Measurements from ENCODE around the gene KRTAP10-3. TPM values are rescaled to one million over a fixed set of nuclear protein-coding genes. Genes with fewer than 3 reads are reported as not detected.

The KRTAP10-3 gene
- total and polyA plus RNA-seq, 2 donors (not counting 3 experiments of a cell fraction or from before 2014, with no cell fraction given), result not detected

DNA sequence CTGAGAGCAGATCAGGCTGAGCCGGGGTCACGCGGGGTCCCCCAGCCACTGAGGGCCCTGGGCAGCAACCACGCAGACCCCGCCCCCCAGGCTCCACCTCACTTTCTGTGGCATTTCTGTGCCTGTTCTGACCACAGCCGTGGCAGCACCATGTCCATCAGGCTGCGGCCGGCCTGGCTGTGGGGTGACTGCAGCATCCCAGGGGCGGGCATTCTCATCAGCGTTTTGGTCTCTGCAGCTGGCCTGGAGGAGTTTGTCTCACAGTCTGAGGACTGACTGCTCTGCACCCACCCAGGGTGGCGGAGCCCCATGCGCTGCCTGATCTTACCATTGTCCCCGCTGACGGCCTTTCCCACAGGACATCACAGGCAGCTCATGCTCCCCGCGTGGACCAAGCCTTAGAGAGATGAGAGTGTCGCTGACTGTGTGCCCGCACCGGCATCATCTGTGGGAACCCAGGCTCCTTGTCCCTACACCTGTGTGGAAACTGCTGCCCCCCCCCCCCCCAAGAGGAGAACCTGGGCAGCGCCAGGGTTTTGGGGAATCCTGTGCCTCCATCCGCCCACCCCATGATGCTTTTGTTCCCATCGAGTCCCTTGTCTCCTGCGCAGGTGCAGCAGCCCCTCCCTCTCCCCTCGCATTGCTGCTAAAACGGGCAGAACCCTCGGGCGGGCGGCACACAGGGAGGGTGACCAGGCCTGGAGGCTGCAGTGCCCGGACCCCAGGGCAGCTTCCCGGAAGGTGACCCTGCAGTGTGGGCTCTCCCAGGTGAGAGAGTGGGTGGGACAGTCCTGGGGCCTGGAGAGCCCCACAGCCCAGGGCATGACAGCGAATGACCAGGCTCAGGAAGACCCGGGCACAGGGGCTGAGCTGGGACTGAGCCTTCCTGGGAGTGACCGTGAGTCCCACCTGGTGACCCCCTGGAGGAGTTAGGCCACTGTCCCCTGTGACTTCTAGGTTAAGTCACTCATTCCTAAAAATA is 20.4 kb downstream of the KRTAP10-3 start:
- ChIA-PET POLR2A (no interaction called here), CTCF (interaction anchor here (1.3 kb wide), 1 partner anchor 28 kb away, joined by 5 read pairs; no protein-coding TSS in a partner anchor)
- no TSS peak for BruUV-seq (replicated peaks)
- H3K9me3 ChIP-seq (replicated peaks; ENCODE audit: control insufficient read depth, insufficient read depth, low read length), result no peaks in the 10 kb centered on the region
- FAIRE-seq (no peak), DNase-seq (ENCODE audit: low read depth, low spot score) (no peak)
- H3K9ac ChIP-seq (replicated peaks; ENCODE audit: extremely low read depth, insufficient read depth, low read length), result no peak overlapping the region
- no peaks in the 10 kb centered on the region for H3K79me2 ChIP-seq (ENCODE audit: control insufficient read depth, insufficient read depth, low read length)
- no peaks in the 10 kb centered on the region for H3K9me1 ChIP-seq (replicated peaks; ENCODE audit: control insufficient read depth, extremely low read depth, insufficient read depth, low read length)
- H3K4me3 ChIP-seq (replicated peaks in 1 of 3; ENCODE audit: insufficient read depth in 1 of 3, low read depth in 1 of 3, low read length in 3 of 3), result no peak overlapping the region
- H3K4me2 ChIP-seq (ENCODE audit: insufficient read depth, low read length), result no peak overlapping the region
- no peaks in the 10 kb centered on the region for H3K4me1 ChIP-seq (ENCODE audit: control insufficient read depth, extremely low read depth, insufficient read depth, low read length)
- no peak overlapping the region for H2AFZ ChIP-seq (ENCODE audit: low read depth, low read length)
- peaks cover 0 to 10% of the 10 kb centered on the region in 2 experiments for H3K27me3 ChIP-seq (ENCODE audit: control insufficient read depth in 2 of 2, insufficient read depth in 2 of 2, low read length in 2 of 2)
- no peaks in the 10 kb centered on the region for H3K36me3 ChIP-seq (ENCODE audit: control insufficient read depth in 2 of 2, extremely low read depth in 1 of 2, insufficient read depth in 2 of 2, low read length in 2 of 2)
- no peak for TF ChIP-seq JUN (IDR thresholded peaks at IDR 0.05; ENCODE audit: borderline replicate concordance, insufficient read depth, insufficient read length, low read depth)
- no peak for TF ChIP-seq FOS (IDR thresholded peaks at IDR 0.05; ENCODE audit: borderline replicate concordance, insufficient read depth, low read length)
- no peak for TF ChIP-seq GATA2 (IDR thresholded peaks at IDR 0.05; ENCODE audit: insufficient read depth, insufficient read length, low read depth, low read length)
- TF ChIP-seq MYC (IDR thresholded peaks at IDR 0.05; ENCODE audit: low read depth, low read length), result no peak
- TF ChIP-seq POLR2A (IDR thresholded peaks at IDR 0.05; ENCODE audit: low read depth, low read length), result no peak
- intact Hi-C loops (cut with micrococcal nuclease), result no loop called here
- dilution Hi-C loops (cut with MboI; ENCODE audit: extremely low pct_ligation_motif_present, low sequenced_read_pairs), result no loop called here
- H3K27ac ChIP-seq (ENCODE audit: insufficient read depth, low read depth, low read length), result no peak overlapping the region
- H4K20me1 ChIP-seq (replicated peaks; ENCODE audit: control insufficient read depth, extremely low read depth, insufficient read depth, low read length), result no peaks in the 10 kb centered on the region

GRCh38 chr21:44535963-44536362 is 22.6 kb downstream of the KRTAP10-3 start:
- ChIA-PET POLR2A (interaction anchor here (0.7 kb wide), 1 partner anchor 30 kb away, joined by 4 read pairs; no protein-coding TSS in a partner anchor), CTCF (interaction anchor here (1.2 kb wide), 1 partner anchor 257 kb away, joined by 4 read pairs; no protein-coding TSS in a partner anchor)
- no peak for FAIRE-seq

More at GRCh38 chr21:44535963-44536362, 22.6 kb downstream of the KRTAP10-3 start:
- H3K79me2 ChIP-seq (ENCODE audit: control insufficient read depth, insufficient read depth, low read length), result no peaks in the 10 kb centered on the region
- TF ChIP-seq, protein P1, sequence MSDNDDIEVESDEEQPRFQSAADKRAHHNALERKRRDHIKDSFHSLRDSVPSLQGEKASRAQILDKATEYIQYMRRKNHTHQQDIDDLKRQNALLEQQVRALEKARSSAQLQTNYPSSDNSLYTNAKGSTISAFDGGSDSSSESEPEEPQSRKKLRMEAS (IDR thresholded peaks at IDR 0.05; ENCODE audit: insufficient read depth, insufficient read length), result no peak
- TF ChIP-seq EZH2 (IDR thresholded peaks at IDR 0.05; ENCODE audit: borderline replicate concordance, low read depth, low read length, severe bottlenecking) (no peak), POLR2AphosphoS5 (IDR thresholded peaks at IDR 0.05; ENCODE audit: insufficient read depth, low read depth, low read length) (no peak)
- H2AFZ ChIP-seq (ENCODE audit: low read depth, low read length), result no peak overlapping the region
- H3K4me3 ChIP-seq (replicated peaks in 1 of 3; ENCODE audit: insufficient read depth in 1 of 3, low read depth in 1 of 3, low read length in 3 of 3), result no peak overlapping the region
- no peak for DNase-seq (ENCODE audit: low read depth, low spot score)
- peaks cover 0 to 3% of the 10 kb centered on the region in 2 experiments for H3K27me3 ChIP-seq (ENCODE audit: control insufficient read depth in 2 of 2, insufficient read depth in 2 of 2, low read length in 2 of 2)
- no peaks in the 10 kb centered on the region for H3K36me3 ChIP-seq (ENCODE audit: control insufficient read depth in 2 of 2, extremely low read depth in 1 of 2, insufficient read depth in 2 of 2, low read length in 2 of 2)
- no peaks in the 10 kb centered on the region for H3K9me3 ChIP-seq (replicated peaks; ENCODE audit: control insufficient read depth, insufficient read depth, low read length)
- H3K9me1 ChIP-seq (replicated peaks; ENCODE audit: control insufficient read depth, extremely low read depth, insufficient read depth, low read length), result no peaks in the 10 kb centered on the region
- H3K4me1 ChIP-seq (ENCODE audit: control insufficient read depth, extremely low read depth, insufficient read depth, low read length), result no peaks in the 10 kb centered on the region
- dilution Hi-C loops (cut with MboI; ENCODE audit: extremely low pct_ligation_motif_present, low sequenced_read_pairs) (no loop called here), intact Hi-C loops (cut with micrococcal nuclease) (no loop called here)
- no peak overlapping the region for H3K9ac ChIP-seq (replicated peaks; ENCODE audit: extremely low read depth, insufficient read depth, low read length)
- BruUV-seq (replicated peaks), result no TSS peak
- H3K27ac ChIP-seq (ENCODE audit: insufficient read depth, low read depth, low read length), result no peak overlapping the region
- H3K4me2 ChIP-seq (ENCODE audit: insufficient read depth, low read length), result no peak overlapping the region
- no peaks in the 10 kb centered on the region for H4K20me1 ChIP-seq (replicated peaks; ENCODE audit: control insufficient read depth, extremely low read depth, insufficient read depth, low read length)
